ENCODE data around the gene CTPS2.

GRCh38 chrX:16700734-16701133 is 11.7 kb downstream of the CTPS2 start:
- TF ChIP-seq CTCF (IDR thresholded peaks at IDR 0.05) (no peak), POLR2A (IDR thresholded peaks at IDR 0.05) (no peak)

All from breast epithelium (tissue), 3 donors.